ENCODE data around the gene FAM13A.

Gene FAM13A

GRCh38 chr4:88720451-88721428 lies 336.2 kb downstream of the FAM13A start:
- DNase-seq (ENCODE audit: low spot score): no peak

- DNase-seq (ENCODE audit: low spot score): no peak
Measured at GRCh38 chr4:88719381-88719780, 337.6 kb downstream of the FAM13A start.

DNA sequence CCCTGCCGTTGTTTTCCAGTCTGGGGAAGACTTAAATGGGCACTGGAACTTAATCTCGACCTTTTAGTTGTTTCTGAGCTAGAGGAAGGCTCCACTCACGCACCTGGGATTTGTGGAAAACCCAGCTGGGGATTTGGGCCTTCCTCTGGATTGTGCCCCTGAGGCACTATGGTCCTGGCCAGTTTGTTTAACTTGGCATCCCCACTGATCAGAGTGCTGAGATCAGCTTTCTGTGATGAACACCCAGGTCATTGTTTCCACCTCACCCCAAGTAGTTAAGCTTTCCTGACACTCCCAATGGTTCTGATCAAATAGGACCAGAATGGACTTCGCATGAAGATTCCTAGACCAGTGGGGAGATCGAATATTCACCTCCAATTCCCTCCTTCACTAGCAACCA lies 338.9 kb downstream of the FAM13A start:
- DNase-seq (ENCODE audit: low spot score): no peak

- no peak for DNase-seq (ENCODE audit: low spot score)
Measured at GRCh38 chr4:88713782-88714181, 343.2 kb downstream of the FAM13A start.

DNA sequence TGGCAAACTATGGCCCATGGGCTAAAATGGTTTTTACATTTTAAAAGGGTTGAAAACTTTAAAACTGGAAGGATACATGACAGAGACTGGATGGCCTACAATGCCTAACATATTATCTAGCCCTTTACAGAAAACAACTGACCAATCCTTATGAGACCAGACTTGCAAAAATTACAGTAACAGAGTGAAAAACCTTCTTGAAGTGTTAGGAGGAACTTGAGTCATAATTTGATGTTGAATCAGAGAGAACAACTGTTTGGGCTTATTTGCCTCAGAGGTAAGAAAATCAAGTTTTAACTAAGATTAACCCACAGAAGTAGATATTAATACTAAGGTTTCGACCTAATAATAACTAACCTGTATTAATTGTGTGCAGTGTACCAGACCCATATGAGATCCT lies 347.0 kb downstream of the FAM13A start:
- DNase-seq (ENCODE audit: low spot score): no peak

DNA sequence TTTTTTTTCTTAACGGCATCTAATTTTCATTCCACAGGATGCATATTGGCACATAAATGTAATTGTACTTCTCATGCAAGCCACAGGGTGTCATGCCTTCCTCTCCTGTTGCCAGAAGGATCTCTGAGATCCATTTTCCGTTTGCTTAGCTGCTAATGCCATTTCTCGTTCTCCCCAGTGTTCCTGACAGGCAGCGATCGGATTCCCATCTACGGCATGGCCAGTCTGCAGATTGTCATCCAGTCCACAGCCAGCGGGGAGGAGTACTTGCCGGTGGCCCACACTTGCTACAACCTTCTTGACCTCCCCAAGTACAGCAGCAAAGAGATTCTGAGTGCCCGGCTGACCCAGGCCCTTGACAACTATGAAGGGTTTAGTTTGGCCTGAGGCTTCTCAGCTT lies 350.4 kb downstream of the FAM13A start:
- no peak for DNase-seq (ENCODE audit: low spot score)

DNA sequence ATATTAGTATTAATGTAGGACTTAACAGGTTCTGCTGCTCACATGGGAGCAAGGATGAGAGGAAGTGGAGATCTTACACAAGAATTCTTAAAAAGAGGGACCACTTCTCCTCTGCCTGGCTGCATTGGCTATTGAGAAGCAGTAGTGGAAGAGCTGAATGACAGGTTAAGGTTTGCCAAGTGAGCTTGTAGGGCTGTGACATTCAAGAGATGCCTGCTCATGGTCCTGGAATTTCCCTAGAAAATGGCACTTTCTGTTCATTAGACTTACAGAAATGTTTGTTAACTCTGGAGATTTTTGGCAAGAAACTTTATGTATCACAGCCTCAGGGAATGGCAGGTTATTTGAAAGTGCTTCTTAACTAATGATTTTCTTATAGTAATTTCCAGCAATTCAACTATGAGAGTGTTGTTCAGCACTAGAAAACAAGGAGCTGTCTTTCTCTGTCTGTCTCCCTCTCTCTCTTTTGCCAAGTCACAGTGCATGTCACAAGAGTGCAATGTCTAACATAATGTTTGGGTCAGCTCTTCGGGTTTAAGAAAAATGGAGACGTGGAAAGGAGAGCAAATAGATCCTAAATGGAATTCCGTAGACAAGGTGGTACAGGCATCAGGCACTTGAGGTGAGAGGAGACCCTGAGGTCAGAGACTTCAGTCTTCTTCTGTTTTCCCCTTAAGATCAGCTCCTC lies 351.0 kb downstream of the FAM13A start:
- no peak for DNase-seq (ENCODE audit: low spot score)

DNA sequence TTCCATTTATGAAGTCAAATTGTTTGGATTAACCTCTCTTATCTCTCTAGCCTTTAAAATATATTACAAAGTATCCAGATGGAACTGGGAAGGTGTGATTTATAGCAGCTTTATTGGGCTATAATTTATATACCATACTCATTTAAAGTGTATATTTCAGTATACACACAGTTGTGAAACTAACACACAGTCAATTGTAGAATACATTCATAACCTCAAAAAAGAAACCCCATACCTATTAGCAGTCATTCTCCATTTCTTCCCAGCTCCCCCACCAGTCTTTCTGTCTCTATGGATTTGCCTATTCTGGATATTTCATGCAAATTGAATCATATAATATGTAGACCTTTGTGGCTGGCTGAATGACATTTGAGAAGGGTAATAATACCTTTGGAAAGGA lies 351.8 kb downstream of the FAM13A start:
- no peak for DNase-seq (ENCODE audit: low spot score)

DNA sequence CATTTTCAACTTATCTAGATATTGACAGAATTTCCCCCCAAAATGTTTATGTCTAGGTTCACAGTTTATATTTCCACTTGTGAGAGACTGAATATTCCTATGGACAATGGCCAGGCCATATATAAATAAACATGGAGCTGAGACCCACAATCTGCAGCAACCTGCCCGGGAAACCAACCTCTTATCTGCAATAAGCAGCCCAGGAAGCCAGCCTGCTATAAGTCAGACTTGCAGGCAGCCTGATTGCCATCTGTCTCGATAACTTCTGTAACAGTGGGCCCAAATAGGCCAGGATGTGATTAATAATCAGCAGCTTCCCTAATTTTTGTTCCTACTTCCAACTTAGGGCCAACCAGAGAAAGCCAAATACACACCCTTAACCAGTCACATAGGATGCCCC lies 354.2 kb downstream of the FAM13A start:
- no peak for DNase-seq (ENCODE audit: low spot score)

DNA sequence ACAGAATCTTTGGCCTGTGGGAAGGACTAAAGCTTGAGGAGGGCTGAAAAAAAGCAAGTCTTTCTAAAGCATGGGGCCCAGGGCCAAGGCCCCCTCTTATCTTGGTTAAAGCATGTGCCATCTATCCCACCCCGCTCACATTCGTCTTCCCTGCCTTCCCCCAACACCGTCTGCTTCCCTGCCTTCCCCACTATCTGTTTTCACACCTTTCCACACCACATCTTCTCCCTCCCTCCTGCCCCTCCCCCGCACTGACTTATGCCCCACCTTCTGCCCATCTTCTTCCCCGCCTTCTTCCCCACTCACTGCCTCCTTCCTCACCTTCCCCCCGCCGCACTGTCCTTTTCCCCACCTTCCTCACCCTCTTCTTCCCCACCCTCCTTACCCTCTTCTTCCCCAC lies 358.5 kb downstream of the FAM13A start:
- DNase-seq (ENCODE audit: low spot score): no peak

GRCh38 chr4:88697588-88698329 lies 359.2 kb downstream of the FAM13A start, which contains the start of gene NAP1L5:
NAP1L5 (minus strand) TSS chr4:88697829; CDS start chr4:88697754, 75 bp downstream.
- peak; percentile 58 for DNase-seq (ENCODE audit: low spot score)

DNA sequence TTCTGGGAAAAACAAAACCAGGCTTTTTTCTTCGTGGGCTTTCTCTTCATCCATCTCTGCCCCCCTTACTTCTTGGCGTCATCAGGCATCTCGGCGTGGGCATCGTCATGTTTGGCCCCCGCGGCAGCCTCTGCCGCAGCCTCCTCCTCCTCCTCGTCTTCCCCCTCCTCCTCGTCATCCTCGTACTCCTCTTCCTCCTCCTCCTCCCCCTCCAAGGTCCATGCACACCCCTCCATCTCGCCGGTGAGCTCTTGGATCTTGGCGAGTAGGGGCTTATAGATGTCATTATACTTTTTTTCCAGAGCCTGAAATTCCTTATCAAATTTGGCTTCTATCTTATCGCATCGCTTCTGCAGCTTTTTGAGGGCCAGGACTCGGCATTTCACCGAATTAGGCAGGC lies 359.8 kb downstream of the FAM13A start:
- DNase-seq (ENCODE audit: low spot score): no peak

DNA sequence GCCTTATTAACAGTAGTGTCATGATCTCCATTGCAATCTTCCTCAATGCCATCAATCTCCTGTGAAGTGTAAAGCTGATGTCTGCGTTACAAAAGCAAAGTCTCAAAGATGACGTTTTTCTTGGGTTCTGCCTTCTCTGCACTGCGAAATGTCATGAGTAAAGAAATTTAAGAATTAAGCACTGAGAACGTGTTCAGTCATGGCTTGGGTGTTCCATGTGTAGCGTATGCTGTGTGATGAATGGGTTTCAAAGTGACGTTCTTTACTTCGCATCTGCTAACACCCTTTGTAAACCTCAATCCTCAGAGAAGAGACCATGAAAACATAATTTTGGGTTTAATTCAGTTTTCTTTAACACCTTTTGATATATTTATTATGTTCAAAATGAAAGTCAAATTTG lies 360.4 kb downstream of the FAM13A start:
- no peak for DNase-seq (ENCODE audit: low spot score)

DNA sequence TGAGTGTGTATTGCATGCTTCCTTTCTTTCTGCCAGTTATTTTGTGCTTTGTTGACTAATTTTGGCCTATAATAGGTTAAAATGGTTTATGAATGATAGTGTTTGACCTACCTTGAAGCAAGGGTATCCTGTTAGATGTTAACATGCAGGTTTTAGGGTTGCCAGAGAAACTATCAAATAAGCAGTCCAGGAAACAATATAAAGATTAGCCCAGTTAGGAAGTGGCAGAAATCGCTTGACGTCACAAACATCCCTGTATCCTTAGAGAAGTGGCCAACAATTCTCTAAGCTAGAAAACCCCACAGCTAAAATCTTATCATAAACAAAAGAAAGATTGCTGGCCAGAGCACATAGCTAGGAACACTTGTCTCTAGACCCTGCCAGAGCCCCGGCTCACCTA lies 363.2 kb downstream of the FAM13A start:
- no peak for DNase-seq (ENCODE audit: low spot score)

DNA sequence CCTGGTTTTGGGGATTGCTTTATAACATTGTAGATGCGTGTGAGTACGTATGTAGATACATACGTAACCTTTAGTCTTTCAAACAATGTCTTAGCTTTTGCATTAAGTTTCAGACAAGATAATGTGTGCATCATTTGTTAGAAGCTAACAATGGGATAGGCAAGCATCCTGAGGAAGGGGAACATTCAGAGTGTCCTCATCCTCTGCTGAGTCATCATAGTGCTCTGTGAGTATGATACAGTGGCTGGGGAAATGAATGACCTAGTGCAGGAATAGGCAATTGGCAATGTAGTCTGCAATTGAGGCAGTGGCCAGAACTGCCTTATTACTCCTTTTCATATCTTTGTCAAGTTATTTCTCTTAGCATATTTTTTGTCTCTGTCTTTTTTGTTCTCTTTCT lies 366.6 kb downstream of the FAM13A start:
- no peak for DNase-seq (ENCODE audit: low spot score)

DNA sequence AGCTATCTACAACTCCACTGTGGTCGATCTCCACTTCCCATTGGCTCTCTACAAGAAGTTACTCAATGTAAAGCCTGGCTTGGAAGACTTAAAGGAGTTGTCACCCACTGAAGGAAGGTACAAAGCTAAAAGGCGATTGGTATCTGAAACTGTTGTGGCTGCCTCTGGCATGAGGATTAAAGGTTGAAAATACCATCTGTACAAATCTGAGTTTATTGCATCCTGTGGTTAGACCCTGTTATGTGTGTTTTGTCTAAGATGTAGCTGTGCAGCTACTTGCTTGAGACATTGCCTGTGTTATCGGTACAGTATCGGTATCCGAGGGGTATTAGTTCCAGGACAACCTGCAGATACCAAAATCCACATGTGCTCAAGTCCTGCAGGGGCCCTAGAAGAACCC lies 375.8 kb downstream of the FAM13A start:
- no peak for DNase-seq (ENCODE audit: low spot score)
